Measurements from ENCODE around the gene FGF21.

DNA sequence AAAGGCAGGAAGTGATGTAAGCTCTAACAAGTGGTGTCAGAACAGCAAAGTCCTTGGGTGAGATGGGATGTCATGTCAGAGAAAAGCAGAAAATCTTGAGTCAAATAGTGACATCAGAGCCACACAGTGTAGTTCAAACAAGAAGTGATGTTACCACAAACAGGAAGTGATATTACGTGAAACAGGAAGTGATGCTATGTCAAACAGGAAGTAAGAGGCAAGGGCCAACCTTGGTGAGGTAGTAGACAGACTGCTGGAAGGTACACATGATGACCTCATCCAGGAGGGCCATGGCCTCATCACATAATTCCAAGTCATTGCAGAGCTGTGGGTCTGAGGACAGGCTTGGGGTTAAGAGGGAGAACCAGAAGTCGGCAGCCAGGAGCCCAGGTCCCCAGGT lies 28.8 kb upstream of the FGF21 start:
- no peak for TF ChIP-seq POLR2A (IDR thresholded peaks at IDR 0.05; ENCODE audit: low read depth, low read length)
- no peak for TF ChIP-seq POLR2AphosphoS5 (IDR thresholded peaks at IDR 0.05; ENCODE audit: low read depth, low read length)
- no peak for TF ChIP-seq TAF1 (IDR thresholded peaks at IDR 0.05; ENCODE audit: borderline replicate concordance, low read depth, low read length)

All from GM12892 (cell line).